CD4-positive, alpha-beta T cell treated with Interleukin-17A for 4 hours (primary cell): ENCODE data around the gene C16orf95.
"Not testable (repeated sequence)": the region's sequence is repeated elsewhere in the genome, so short reads cannot be mapped to it uniquely, and the experiment has no call there.

Experiments used
- DNase-seq: peaks from one replicate; pipeline ENCODE4 v3.0.0-alpha.2; 2020; ENCODE audit warnings: mixed read lengths

Gene C16orf95

DNA sequence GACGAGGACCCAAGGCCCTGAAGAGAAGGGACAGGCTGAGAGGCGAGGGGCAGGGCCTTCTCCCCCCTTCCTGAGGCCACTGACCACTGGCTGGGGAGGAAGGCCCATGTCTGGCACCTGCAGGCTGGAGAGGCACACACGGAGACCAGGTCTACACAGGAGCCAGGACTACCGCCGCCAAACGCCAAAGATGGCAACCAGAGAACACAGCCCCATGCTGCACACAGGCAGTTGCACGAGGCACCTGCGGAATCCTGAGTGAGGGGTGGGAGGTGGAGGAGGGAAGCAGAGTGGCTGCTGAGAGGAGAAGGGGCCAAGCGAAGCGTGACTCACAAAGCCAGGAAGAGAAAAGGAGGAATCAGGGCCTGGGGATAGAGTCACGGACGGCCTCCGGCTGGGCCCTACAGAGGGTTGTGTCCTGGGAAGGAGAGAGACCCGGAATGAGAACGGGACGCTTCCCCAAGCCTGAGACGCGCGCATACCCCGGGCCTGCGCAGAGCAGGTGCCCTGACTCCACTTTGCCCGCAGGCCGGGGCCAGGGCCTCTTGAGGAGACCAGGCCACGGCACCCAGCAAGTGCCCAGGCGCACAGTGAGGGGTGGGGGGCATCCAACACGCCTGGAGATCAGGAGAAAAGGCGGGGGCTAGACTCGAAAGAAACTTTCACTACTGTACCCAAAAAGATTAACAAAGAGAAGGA is 28.7 kb upstream of the C16orf95 start:
- DNase-seq, result no peak

DNA sequence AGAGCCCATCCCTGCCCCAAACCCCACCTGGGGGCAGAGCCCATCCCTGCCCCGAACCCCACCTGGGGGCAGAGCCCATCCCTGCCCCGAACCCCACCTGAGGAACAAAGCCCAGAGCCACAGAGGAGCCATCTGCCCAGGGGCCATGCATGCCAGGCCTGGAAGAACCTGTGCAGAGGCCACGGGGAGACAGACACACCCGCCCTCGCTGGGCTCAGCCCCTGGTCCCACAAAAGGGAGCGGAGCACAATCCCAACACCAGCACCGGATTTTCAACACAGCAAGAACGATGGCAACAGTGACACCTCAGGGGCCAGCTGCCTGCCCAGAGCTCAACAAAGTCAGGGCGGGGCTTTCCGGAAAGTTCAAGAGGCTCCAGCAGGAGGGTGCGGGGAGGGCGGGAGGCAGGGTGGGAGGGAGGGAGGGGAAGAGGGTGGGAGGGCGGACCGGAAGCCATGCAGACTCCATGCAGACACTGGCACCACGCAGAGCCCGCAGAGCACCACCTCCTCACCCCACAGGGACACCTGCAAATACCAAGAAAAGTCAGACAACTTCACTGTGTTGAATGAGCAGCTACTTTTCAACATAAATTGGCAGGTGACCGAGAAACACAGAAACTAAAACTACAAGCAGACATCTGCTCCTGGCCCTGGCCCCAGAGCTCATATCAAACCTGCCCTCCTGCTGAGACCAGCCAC is 27.9 kb upstream of the C16orf95 start:
- DNase-seq, result peak; percentile 83

DNA sequence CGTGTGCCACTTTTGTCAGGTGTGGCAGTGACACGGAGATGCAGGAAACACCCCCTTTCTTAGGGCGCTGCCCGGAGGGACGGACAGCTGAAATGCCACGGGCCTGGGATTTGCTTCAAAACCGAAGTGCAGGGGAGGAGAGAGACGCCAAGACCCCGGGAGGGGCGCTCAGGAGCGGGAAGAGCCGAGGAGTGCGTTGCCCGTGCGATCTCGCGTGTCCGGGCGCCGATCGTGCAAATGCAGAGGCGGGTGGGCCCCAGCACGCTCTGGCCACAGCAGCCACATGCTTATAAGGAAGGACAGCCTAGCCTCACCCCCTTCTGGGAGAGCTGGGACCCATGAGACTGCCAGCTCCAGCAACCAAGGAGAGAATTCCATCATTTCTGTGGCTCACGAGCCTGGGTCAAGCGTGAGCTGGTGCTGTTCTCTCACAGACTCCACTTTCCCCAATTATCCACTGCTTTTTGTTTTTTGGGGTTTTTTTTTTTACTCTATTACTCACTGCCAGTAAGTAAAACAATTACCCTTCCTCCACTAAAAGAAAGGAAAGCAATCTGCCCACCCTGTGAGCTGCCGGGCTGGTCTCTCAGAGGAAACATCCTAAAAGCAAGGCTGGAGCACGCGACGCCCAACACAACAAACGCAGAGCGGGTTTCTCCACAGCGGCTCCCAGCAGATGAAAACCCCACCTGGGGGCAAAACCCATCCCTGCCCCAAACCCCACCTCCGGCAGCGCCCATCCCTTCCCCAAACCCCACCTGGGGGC is 27.2 kb upstream of the C16orf95 start:
- DNase-seq, result peak; percentile 25

DNA sequence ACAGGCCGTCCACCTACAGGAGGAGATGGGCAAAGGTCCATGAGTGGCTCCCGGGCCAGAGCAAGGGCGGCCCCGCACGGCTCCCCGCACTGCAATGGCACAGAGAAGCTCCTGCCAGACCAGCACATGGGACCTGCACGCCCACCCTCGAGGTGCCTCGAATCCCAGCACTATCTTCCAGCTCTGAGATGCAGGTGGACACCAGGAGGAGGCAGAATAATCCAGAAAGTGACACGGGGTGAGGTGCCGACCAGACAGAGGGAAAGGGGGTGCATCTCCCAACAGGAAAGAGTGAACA is 26.5 kb upstream of the C16orf95 start:
- no peak for DNase-seq

DNA sequence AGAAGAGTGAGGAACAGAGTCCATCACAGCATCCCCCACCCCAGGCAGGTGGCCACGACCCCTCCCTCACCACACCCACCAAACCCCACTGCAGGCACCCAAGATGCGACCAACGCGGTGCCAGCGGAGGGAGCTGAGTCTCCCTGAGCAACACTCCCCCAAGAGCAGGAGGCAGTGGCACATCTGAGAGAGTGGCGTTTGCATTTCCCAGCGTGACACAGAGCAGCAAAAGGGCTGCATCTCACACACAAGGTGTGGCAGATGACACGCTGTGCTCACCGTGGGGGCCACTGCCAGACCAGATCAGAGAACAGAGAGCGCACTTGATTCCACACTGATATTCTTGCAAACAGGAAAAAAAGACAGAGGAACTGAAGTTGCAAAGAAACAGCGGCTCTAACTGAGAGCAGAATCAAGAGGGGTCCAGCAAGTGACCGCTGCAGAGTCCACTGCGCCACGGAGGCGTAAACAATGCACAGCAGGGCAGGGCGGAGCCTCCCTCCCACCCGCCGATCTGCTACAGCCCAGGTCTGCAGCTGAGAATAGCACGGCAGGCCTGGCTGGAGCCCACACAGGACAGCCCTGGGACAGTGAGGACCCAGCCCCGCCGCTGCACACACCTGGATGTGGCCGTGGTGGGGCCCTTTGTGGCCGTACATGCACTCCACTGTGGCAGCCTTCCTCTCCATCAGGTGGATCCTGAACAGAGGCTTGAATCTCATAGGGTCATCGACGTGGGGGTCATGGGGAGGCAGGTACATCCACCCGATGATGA is 26.0 kb upstream of the C16orf95 start:
- DNase-seq, result no peak

DNA sequence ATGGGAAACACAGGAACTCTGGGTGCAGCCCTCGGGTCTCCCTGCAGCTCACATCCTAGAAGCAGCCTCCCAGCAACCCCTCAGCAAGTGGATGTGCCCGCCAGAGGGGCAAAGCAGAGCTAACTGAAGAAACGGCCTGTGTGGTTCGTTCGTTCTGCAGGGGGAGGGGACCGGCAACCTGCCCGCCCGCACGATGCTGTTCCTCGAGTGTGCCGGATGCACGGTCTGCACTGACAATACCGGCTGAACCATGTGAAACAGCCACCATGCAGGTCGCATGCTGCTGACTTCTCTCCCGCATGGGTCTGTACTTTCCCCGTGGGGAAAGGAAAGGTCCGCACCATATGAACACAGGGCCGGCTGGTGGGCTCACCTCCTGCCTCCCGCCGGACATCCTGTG is 25.3 kb upstream of the C16orf95 start:
- DNase-seq, result no peak

DNA sequence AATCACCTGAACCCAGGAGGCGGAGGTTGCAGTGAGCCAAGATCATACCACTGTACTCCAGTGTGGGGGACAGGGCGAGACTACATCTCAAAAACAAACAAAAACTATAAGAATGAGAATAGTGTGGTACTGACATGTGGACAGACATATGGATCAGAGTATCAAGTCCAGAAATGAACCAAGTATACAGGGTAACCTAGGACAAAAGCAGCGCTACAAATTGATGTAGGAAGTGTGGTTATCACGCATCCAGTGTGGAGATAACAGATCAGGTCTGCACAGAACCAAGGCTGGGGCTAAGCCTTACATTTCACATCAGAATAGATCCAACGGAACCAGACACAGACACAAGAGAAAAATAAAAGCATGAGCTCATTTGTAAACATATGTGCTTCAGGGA is 23.0 kb upstream of the C16orf95 start:
- DNase-seq, result no peak

DNA sequence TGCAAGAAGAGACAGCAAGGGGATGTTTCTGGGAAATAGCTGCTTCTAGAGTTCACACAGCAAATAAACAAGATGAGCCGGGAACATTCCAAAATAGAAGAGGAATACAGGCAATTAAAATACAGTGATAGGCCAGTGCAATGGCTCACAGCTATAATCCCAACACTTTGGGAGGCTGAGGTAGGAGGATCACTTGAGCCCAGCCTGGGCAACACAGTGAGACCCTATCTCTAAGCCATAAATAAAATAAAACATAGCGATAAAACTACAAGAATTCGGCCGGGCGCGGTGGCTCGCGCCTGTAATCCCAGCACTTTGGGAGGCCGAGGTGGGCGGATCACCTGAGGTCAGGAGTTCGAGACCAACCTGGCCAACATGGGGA is 22.5 kb upstream of the C16orf95 start:
- DNase-seq, result not testable (repeated sequence)

DNA sequence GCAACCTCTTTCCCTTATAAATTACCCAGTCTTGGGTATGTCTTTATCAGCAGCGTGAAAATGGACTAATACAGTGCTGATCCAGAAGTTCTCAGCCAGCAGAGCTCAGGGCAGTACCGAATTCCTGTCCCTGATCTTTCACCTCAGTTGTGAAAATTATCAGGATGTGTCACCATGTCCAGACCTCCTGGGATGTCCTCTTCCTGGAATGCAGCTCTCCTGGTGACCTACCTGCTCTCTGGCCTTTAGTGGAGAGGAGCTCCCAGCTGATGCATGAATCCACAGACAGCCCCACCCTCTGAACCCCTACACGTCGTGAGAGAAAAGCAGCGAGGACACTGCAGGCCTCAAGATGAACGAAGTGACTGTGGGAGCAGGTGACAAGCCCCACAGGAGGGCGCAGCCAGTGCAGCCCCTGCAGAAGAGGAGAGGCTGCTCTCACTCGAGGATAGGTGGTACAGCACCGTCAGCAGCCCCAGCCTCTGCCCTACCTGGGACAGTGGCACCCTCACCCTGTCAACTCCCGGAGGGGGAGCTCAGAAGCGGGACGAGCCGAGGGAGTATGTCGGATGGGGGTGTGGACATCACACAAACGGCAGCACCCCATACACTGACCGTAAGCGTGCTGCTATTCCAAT is 22.0 kb upstream of the C16orf95 start:
- DNase-seq, result no peak

DNA sequence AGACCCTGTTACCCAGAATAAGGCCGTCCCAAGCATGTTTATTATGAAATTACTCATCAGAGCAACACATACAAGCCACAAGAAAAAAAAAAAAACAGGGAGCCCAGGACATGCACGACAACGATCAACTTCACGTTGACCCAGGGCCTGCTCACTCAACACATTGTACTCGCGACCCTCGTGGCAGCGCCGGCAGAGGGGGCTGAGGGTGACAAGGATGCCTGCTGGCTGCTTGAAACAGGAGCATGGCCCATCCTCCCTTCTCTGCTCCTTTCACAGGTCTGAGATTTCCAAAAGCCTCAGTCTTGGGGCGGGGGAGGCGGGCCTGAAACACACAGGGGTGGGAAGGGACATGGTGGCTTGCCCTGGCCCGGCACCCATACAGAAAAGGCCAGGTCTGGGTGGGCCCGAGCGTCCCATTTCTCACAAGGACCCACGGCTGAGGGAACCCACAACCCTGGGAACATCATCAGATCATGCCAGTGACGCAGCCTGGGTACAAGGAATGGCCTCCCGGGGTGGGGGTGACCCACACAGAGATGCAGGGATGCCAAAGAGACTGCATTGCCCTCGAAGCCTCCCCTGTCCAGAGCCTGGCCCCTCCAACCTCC is 21.1 kb upstream of the C16orf95 start:
- DNase-seq, result no peak

DNA sequence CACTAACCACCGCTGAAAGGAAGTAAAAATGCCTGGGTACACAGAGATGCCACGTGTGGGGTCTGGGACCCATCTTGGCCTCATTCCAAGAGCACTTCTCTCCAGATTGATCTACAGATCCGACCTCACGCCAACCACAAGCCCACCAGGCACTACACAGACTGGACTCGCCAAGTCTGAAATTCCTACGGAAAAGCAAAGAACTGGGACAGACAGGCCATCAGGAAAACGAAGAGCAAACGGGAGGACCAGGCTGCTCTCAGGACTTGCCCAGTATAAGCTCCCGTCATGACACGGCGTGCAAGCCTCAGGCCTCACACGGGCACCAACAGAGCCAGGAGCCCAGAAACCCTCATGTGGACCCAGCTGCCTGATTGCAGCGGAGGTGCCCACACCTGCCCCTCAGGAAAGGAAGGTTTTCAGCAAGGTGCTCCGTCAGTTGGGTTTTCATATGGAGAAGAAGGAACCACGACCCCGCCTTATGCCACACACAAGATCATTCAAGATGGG is 20.1 kb upstream of the C16orf95 start:
- DNase-seq, result no peak

DNA sequence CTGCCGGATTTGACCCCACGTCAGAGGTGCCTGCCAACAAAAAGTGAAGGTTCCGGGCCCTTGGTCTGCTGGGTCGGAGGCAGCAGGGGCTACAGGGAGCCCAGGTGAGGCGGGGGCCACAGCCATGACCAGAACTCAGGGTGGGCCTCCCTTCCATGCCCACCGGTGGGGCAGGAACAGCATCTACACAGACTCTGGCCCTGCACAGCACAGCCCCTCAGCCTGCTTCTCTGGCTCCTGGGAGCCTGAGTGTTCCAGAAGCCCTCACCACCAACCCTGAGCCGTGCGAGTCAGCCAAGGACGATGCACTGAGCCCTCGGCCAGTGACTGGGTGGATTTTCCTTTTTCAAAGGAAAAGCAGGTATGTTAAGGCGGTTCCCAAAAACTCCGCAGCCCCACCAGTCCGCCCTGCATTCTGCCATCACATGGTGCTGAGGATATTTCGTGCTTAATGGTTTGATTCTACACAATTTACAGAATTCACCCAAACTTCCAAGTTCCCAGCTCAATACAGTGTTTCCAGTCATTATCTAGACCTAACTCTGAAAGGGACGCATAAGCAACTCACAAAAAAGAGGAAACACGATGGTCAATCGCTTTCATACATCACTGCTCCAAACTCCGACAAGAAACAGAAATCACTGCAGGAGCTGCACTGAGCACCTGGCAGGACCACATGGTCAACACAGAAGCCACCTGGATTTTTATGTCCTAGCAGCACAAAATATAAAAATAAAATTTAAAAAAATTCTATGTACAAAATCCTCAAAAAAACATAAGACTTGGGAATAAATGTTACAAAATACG is 19.4 kb upstream of the C16orf95 start:
- no peak for DNase-seq

DNA sequence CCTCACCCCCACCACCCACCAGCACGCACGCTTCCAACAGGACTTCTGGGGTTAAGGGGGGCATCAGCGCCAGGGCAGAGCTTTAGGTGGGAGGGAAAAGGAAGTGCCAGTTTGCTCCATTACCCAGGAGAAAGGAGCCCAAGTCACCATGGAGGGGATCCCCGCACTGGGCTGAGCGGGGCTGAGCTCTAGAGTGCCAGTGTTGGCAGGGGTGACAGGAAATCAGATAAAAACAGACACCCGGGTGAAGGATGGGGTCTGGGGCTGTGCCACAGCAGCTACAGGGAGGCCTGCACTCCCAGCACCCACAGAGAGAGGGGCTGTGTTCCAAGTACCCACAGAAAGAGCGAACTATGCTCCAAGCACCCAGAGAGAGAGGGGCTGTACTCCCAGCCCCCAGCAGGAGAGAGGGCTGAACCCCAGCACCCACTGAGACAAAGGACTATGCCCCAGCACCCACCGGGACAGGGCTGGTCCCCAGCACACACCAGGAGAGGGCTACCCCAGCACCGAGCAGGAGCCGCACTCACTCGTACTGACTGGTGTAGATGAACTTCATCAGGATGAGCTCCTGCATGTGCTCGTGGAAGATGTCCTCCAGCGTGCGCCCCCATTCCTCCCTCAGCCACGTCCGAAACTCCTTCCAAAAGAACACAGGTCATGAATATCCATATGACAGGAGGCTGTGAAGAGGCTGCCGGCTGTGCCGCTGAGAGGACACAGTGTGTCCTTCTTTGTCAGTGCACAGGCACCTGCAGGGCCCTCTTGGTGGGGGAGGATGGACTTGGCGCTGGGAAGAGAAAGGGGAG is 18.6 kb upstream of the C16orf95 start:
- DNase-seq, result no peak

DNA sequence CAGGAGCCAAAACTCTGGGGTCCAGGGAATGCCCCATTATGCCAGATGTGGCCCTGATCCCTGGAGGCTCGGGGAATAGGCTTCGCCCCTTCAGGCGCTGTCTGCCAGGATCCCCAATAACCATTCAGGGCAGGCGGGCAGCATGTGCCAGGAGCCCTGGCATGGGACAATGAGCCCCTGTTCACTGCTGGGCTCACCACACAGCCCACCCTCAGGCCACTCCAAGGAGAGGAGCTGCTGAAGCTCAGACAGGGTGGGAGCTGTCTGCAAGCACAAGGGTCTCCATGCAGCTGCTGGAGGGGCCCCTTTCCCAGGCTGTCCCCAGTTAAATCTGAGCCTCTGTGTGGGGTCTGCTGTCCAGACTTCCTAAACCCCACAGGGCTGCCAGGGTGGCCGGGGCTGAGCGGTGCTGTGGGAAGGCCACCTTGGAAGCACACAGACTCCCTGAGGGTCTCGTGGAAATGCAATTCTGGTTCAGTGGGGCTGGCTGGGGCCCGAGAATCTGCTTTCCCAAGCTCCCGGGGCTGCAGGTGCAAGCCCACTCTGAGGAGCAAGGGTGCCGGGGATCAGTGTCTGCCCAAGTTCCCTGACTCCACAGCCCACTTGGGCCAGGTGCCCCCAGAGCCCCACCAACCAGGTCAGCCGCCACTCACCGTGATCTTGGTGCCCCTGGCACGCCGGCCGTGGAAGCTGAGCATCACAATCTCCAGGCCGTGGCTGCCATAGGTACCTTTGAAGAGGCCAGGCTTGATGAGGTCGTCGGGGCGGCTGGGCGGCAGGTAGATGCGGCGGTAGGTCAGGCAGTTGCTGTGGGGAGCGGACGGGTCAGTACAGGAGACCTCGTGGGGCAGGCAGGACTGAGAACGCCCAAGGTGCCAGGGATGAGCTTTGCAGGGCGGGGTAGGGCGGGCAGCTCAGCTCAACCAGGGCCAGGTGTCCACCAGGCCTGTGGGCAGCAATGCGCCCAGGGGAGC is 17.7 kb upstream of the C16orf95 start:
- no peak for DNase-seq

DNA sequence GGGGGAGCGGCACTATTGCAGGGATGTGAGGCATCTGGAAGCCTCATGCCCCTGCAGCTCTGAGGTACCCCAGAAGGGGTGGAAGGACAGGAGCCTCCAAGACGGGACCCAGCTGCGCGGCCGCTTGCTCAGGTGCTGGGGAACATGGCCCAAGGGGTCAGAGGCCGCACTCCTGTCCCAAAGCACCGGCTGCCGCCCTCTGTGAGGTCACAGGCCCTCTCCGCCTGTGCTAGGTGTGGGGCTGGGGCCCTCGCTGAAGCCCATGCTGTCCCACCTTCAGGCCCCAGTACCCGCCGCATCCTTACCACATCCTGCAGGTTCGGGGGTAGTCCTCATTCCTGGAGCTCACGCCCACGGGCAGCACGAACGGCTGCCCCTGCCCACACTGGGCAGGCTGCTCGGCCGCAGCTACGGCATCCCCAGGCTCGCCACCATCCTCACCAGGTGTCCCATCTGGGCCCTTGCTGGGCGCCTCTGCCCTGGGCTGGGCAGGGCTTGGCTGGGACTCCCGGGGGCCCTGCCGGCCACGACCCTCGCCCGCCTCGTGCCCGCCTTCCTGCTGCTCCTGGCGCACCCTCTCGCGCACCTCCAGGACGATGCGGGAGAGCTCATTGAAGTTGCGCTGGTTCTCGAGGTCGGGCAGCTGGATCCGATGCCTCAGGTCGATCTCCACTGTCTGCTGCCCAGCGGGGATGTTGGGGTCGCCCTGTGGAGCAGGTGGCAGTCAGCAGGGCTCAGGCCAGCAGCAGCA is 16.6 kb upstream of the C16orf95 start:
- no peak for DNase-seq

DNA sequence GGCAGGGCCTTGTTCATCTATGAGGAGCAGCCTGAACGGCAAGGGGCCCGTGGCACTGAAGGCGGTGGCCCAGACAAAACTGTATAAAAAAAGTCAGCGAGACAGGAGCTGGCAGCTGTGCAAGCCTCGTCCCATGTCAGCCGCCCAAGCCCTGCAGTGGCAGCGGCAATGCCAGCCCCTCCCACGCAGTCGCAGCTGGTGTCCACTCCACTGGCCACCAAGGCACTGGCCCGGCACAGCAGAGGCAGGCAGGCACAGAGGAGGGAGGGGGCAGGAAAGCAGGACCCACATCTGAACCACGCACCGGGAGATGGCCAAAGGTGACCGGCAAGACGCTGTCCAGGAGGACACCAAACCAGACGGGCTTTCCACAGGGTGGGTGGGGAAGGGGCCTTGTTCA is 15.9 kb upstream of the C16orf95 start:
- DNase-seq, result no peak

DNA sequence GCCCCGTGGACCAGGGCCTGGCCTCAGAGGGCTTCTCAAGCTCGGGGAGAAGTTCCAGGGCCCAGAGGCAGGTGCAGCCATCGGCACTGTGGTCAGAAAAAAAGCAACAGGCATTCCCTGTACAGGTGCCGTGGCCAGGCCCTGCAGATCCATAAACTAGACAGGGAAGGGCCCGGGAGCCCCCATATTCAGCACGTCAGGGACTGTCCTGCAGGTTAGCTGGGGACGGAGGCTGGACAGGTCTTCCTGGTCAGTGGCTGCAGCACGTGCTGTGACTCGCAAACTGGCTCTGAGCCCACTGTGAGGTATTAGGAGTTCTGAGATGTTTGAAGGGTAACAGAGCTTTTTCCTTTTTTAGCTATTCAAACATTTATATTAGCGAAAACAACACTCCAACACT is 15.0 kb upstream of the C16orf95 start:
- no peak for DNase-seq

DNA sequence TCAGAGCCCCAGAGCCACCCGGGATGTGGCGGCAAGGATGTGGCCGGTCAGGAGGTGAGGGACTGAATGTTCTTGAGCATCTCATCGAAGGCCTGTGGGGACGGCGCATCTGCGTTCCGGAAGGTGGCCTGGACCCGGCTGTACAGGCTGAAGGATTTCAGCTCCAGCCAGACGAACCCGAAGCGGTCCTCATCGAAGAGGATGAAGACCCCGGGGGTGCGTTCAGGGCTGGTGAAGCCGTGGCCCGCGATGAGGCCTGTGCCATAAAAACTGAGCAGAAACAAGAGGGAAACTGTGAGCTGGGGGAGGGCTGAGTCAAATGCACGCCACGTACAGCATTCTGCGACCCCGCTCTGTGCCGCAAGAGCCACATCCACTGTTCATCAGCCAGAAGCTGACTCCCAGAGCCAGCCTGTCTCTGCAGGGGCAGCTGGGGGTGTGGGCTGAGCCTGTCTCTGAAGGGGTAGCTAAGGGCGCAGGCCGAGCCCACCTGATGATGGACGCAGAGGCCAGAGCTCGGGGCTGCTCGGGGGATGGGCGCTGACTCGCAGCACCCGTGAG is 14.1 kb upstream of the C16orf95 start:
- no peak for DNase-seq
